ENCODE measurements around the gene CACNG3.
"Not testable (repeated sequence)": the region's sequence is repeated elsewhere in the genome, so short reads cannot be mapped to it uniquely, and the experiment has no call there.

Gene CACNG3

GRCh38 chr16:24281466-24281865, 25.3 kb downstream of the CACNG3 start:
- no peak for DNase-seq

DNA sequence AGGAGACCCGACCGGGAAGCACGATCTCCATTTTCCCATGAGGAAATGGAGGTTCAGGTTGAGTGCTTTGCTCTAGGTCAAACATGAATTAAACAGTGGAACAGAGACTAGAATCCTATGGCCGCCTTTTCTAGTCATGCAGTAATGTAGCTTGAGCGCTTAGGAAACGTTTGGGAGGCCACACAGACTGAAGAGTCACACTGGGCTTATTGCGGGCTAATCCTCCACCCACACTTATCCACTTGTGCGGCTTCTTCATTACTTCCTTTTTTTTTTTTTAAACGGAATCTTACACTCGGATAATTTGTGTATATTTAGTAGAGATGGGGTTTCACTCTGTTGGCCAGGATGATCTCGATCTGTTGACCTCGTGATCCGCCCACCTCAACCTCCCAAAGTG, 26.0 kb downstream of the CACNG3 start:
- no peak for DNase-seq

DNA sequence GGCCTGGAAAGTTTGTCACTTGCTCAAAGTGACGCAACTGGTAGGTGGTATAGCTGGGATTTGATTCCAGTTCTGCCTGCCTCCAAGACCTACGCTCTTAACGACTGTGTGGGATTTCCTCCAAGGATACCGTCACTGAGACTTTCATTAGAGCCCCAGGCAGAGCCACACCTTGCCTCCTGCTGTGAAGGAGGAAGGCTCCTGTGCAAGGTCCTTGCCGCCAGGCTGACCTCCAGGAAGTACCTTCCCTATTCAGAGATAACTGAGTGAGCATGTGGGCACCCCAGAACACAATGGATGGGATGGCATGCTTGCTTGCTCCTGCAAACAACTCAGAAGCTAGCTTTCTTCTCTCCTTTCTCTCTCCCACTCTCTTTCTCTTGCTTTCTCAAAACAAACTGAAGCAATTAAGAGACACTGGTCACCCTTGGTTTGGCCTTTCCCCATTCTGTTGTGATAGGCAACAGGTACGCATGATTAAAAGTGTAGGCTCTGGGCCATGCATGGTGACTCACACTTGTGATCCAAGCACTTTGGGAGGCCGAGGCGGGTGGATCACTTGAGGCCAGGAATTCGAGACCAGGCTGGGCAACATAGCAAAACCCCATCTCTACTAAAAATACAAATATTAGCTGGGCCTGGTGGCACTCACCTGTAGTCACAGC, 30.7 kb downstream of the CACNG3 start:
- DNase-seq, result no peak

GRCh38 chr16:24288516-24288915, 32.4 kb downstream of the CACNG3 start:
- no peak for DNase-seq

- DNase-seq, result no peak
Measured at GRCh38 chr16:24289166-24289700, 33.1 kb downstream of the CACNG3 start.

GRCh38 chr16:24291932-24292331, 35.8 kb downstream of the CACNG3 start:
- DNase-seq, result no peak

GRCh38 chr16:24294131-24294530, 38.0 kb downstream of the CACNG3 start:
- no peak for DNase-seq

GRCh38 chr16:24297375-24297774, 41.2 kb downstream of the CACNG3 start:
- DNase-seq, result no peak

- no peak for DNase-seq
Measured at GRCh38 chr16:24298548-24299167, 42.5 kb downstream of the CACNG3 start.

DNA sequence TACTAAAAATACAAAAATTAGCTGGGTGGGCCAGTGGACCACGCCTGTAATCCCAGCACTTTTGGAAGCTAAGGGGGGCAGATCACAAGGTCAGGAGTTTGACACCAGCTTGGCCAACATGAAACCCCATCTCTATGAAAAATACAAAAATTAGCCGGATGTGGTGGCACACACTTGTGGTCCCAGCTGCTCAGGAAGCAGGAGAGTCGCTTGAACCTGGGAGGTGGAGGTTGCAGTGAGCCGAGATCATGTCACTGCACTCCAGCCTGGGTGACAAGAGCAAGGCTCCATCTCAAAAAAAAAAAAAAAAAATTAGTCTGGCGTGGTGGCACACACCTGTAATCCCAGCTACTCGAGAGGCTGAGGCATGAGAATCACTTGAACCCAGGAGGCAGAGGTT, 44.6 kb downstream of the CACNG3 start:
- DNase-seq, result not testable (repeated sequence)

GRCh38 chr16:24302636-24303035, 46.5 kb downstream of the CACNG3 start:
- DNase-seq, result no peak

- no peak for DNase-seq
Measured at GRCh38 chr16:24308200-24308599, 52.1 kb downstream of the CACNG3 start.

- peak; percentile 26 for DNase-seq
Measured at GRCh38 chr16:24309258-24310142, 53.4 kb downstream of the CACNG3 start.

- no peak for DNase-seq
Measured at GRCh38 chr16:24315343-24315742, 59.2 kb downstream of the CACNG3 start.

DNA sequence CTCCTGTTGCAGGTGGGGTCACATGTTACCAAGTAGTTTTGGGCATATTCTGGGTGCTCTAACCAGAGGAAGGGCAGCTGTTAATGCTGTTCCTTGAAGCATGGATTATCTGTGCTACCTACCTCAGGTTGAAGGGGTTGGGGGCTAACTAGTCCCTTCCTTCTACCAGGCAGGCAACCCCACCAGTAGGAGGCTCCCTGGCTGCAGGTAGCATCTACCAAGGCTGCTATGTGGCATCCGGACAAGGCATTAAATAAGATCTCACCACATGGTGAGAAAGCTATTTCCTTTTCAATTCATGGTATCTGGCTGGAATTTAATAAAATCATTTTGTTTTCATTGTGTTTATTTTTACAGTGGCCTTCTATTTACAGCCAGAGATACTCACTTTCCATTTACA, 62.5 kb downstream of the CACNG3 start:
- DNase-seq, result no peak

GRCh38 chr16:24319126-24319814, 63.1 kb downstream of the CACNG3 start:
- DNase-seq, result no peak

DNA sequence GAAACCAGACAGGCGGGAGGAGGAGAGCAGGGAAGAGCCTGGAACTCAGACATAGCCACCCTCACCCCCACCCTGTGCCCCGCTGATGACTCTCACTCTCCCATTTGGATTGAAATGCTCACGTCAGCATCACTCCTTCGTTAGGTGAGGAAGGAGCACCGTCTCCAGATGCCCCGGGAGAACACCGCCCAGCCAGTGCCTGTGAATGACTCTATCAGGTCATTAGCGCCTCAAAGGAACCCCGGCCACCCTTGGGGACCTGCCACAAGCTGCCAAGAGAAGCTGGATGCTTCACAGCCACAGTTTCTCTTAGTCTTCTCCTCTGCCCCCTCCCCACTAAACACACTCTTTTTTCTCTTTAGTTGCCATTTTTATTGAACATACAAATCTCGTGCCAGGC, 66.0 kb downstream of the CACNG3 start:
- no peak for DNase-seq

DNA sequence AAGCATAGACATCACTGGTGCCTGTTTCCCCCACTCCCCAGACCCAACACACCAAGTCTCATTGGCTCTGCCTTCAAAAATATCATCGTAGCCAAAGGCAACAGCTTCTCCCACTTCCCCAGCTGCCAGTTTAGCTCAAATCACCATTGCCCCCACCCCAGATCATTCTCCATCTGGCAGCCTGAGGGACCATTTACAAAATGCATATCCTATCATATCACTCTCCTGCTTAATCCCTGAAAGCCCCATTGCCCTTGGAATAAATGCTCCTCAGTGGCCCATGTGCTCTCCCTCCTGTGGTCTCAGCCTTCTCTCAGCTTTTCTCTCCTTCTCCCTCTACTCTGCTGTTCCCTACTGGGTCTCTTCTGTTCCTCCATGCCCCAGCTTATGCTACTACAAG, 68.3 kb downstream of the CACNG3 start:
- no peak for DNase-seq

GRCh38 chr16:24328835-24329452, 72.8 kb downstream of the CACNG3 start:
- DNase-seq, result no peak

- DNase-seq, result no peak
Measured at GRCh38 chr16:24332178-24332577, 76.0 kb downstream of the CACNG3 start.

DNA sequence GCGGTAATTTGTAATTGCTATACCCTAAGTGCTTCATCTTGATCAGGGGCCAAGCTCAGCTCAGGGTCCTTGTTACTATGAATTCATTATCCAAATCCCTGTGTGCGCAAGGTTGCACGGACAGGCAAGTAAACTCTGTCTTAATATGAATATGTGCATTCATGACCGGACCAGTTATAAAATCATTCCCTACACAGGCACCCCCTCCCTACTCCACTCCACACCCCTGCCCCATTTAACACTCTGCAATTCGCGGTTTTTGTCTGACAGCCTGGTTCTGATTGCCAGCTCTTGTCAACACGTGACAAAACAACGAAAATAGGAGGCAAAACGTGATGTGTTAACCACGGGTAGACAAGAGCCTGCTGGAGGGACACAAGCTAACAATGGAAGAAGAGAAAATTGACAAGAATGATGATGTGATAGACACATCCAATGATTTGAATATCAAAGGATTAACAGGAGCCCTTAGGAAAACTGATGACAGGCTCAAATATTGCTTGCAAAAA, 76.5 kb downstream of the CACNG3 start:
- no peak for DNase-seq

GRCh38 chr16:24336491-24336890, 80.4 kb downstream of the CACNG3 start:
- DNase-seq, result no peak
